Femur (tissue), 1 donor: ENCODE measurements around the gene SHROOM1.
"Not testable (repeated sequence)": the region's sequence is repeated elsewhere in the genome, so short reads cannot be mapped to it uniquely, and the experiment has no call there.

Experiments used
- DNase-seq: peaks from one replicate; pipeline ENCODE4 v3.0.0-alpha.2; 2017

The SHROOM1 gene

GRCh38 chr5:132830436-132831094, at the start of gene SHROOM1:
Gene SHROOM1, minus strand, starts transcription at chr5:132830647. Its CDS starts 4,507 bp downstream, at chr5:132826140.
- peak; percentile 55 for DNase-seq

GRCh38 chr5:132877938-132878337, 47.5 kb upstream of the SHROOM1 start:
- peak; percentile 30 for DNase-seq

- DNase-seq, result no peak
These were observed 47.0 kb upstream of the SHROOM1 start for GRCh38 chr5:132877466-132877865.

- DNase-seq, result no peak
These were observed 45.7 kb upstream of the SHROOM1 start for GRCh38 chr5:132876020-132876759.

GRCh38 chr5:132873930-132874271, 43.5 kb upstream of the SHROOM1 start:
- DNase-seq, result no peak

- no peak for DNase-seq
These were observed 42.9 kb upstream of the SHROOM1 start, which contains the start of gene LEAP2 for GRCh38 chr5:132873119-132873929. Gene LEAP2, plus strand, starts transcription at chr5:132873668. Its CDS starts 27 bp downstream, at chr5:132873695.

GRCh38 chr5:132872788-132873118, 42.3 kb upstream of the SHROOM1 start:
- no peak for DNase-seq

- DNase-seq, result no peak
These were observed 41.2 kb upstream of the SHROOM1 start for GRCh38 chr5:132871459-132872284.

GRCh38 chr5:132870801-132871200, 40.4 kb upstream of the SHROOM1 start:
- DNase-seq, result no peak

- DNase-seq, result no peak
These were observed 38.3 kb upstream of the SHROOM1 start for GRCh38 chr5:132868754-132869153.

- no peak for DNase-seq
These were observed 36.6 kb upstream of the SHROOM1 start for GRCh38 chr5:132867046-132867451.

GRCh38 chr5:132866342-132867045, 36.0 kb upstream of the SHROOM1 start, which contains the start of the genes GDF9 and UQCRQ:
Gene GDF9, minus strand, starts transcription at chr5:132866469. Its CDS starts 1,936 bp downstream, at chr5:132864533.
Gene UQCRQ, plus strand, starts transcription at chr5:132866642. Its CDS starts 240 bp downstream, at chr5:132866882.
- DNase-seq, result peak; percentile 98

GRCh38 chr5:132865668-132866341, 35.4 kb upstream of the SHROOM1 start:
- DNase-seq, result no peak

GRCh38 chr5:132860742-132861141, 30.3 kb upstream of the SHROOM1 start:
- DNase-seq, result no peak

GRCh38 chr5:132859889-132860437, 29.5 kb upstream of the SHROOM1 start:
- no peak for DNase-seq

GRCh38 chr5:132856011-132856410, 25.6 kb upstream of the SHROOM1 start:
- DNase-seq, result no peak

GRCh38 chr5:132854992-132855391, 24.5 kb upstream of the SHROOM1 start:
- DNase-seq, result not testable (repeated sequence)

- DNase-seq, result no peak
These were observed 23.9 kb upstream of the SHROOM1 start for GRCh38 chr5:132854301-132854700.

GRCh38 chr5:132853790-132854189, 23.3 kb upstream of the SHROOM1 start:
- no peak for DNase-seq

- no peak for DNase-seq
These were observed 22.9 kb upstream of the SHROOM1 start for GRCh38 chr5:132853323-132853722.

GRCh38 chr5:132850066-132850465, 19.6 kb upstream of the SHROOM1 start:
- DNase-seq, result no peak
